ENCODE data around the gene PAPPA. TPM values are rescaled to one million over a fixed set of nuclear protein-coding genes. Genes with fewer than 3 reads are reported as not detected.
A peak's percentile ranks its signal among the peaks of the same experiment; 100 is the strongest.

The PAPPA gene
- total RNA-seq, 1 experiment from 2014 or later: 0.17 TPM

DNA sequence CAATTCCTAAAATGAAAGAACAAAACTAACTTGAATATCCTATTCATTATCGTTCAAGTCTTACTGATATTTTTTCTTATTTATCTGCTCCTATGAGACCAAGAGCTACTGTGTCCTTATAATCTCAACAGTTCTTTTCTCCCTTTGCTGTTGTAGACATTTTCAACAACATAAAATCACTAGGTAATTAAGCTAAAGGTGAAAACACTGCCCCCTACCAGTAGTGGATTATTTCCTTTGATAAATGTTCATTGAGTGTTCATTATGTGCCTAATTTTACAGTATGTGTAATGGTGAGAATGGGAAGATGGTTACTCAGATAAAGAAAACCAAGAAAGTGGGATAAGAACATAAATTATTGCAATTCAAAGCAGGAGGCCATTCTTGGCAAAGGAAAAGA is 41.4 kb upstream of the PAPPA start:
- Mint-ChIP-seq H3K4me3 (no peak overlapping the region), H3K36me3 (ENCODE audit: insufficient read depth in 1 of 3, low read depth in 3 of 3) (0 out of 7 replicates have a peak, but pooled peaks cover 0 to 1% (median 0%) of the 10 kb centered on the region in 3 experiments), H3K27me3 (ENCODE audit: low read depth) (peaks cover 2% of the 10 kb centered on the region; the same call in 1 of the 2 replicates), H3K9me3 (peaks cover 0 to 2% of the 10 kb centered on the region in 2 experiments; a peak in 1 of 5 replicates), H3K4me1 (peaks cover 0 to 5% of the 10 kb centered on the region in 2 experiments; a peak in 1 of 4 replicates), H3K27ac (no peak overlapping the region)
- no peaks in the 10 kb centered on the region for H3K9me3 ChIP-seq (ENCODE audit: control insufficient read depth, low read depth, low read length)
- no peak overlapping the region for H3T11ph ChIP-seq (ENCODE audit: low read length)
- H2BK120ac ChIP-seq (ENCODE audit: low read depth, low read length, poor library complexity, severe bottlenecking): no peak overlapping the region
- H3K79me1 ChIP-seq (ENCODE audit: insufficient read depth, low read depth, low read length, poor library complexity, severe bottlenecking): no peaks in the 10 kb centered on the region
- H3K23me2 ChIP-seq (ENCODE audit: insufficient read length, low read depth, low read length, poor library complexity, severe bottlenecking): no peaks in the 10 kb centered on the region
- no peak overlapping the region for H3K4me2 ChIP-seq (ENCODE audit: insufficient read depth, insufficient read length, low read length)
- no peak overlapping the region for H3K23ac ChIP-seq (ENCODE audit: insufficient read length, low read depth, low read length)
- TF ChIP-seq, protein P1, sequence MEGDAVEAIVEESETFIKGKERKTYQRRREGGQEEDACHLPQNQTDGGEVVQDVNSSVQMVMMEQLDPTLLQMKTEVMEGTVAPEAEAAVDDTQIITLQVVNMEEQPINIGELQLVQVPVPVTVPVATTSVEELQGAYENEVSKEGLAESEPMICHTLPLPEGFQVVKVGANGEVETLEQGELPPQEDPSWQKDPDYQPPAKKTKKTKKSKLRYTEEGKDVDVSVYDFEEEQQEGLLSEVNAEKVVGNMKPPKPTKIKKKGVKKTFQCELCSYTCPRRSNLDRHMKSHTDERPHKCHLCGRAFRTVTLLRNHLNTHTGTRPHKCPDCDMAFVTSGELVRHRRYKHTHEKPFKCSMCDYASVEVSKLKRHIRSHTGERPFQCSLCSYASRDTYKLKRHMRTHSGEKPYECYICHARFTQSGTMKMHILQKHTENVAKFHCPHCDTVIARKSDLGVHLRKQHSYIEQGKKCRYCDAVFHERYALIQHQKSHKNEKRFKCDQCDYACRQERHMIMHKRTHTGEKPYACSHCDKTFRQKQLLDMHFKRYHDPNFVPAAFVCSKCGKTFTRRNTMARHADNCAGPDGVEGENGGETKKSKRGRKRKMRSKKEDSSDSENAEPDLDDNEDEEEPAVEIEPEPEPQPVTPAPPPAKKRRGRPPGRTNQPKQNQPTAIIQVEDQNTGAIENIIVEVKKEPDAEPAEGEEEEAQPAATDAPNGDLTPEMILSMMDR (conservative IDR thresholded peaks at IDR 0.05): peak; percentile 60
- no peak overlapping the region for H3K14ac ChIP-seq (ENCODE audit: insufficient read depth, low read length)
- no peak overlapping the region for H3K9ac ChIP-seq (ENCODE audit: extremely low read depth, insufficient read length, low read length)
- WGBS (ENCODE audit: extremely low coverage, insufficient read length, low lambda C conversion rate): no CpG with 5 or more reads among the region's 1 CpG
- H3K56ac ChIP-seq (ENCODE audit: insufficient read length, low read depth, low read length): no peak overlapping the region
- no peak overlapping the region for H4K5ac ChIP-seq (ENCODE audit: insufficient read length, low read depth, low read length)
- H3K18ac ChIP-seq (ENCODE audit: insufficient read length, low read depth, low read length): no peak overlapping the region
- H3K4me1 ChIP-seq (ENCODE audit: insufficient read depth, low read length): no peaks in the 10 kb centered on the region
- no peak for DNase-seq
- no peak overlapping the region for H2BK5ac ChIP-seq (ENCODE audit: insufficient read length, low read length)
- H3K79me2 ChIP-seq (ENCODE audit: insufficient read depth, low read length): no peaks in the 10 kb centered on the region
- no peaks in the 10 kb centered on the region for H3K27me3 ChIP-seq (ENCODE audit: insufficient read depth, low read length)
- no peak overlapping the region for H2BK15ac ChIP-seq (ENCODE audit: low read depth, low read length)
- H4K91ac ChIP-seq (ENCODE audit: insufficient read length, low read depth, low read length): no peak overlapping the region
- no peak overlapping the region for H4K8ac ChIP-seq (replicated peaks; ENCODE audit: insufficient read length, low read depth, low read length)
- H4K20me1 ChIP-seq (ENCODE audit: control insufficient read depth, insufficient read depth, insufficient read length): no peaks in the 10 kb centered on the region
- no peak overlapping the region for H2BK12ac ChIP-seq (ENCODE audit: insufficient read length, low read depth, low read length)
- no peak overlapping the region for H3K27ac ChIP-seq (ENCODE audit: insufficient read length, low read depth, low read length)
- H2AK5ac ChIP-seq (ENCODE audit: insufficient read length, low read length): no peak overlapping the region
- H3K4ac ChIP-seq (ENCODE audit: low read depth, low read length): no peak overlapping the region
- no peak overlapping the region for H2AFZ ChIP-seq (ENCODE audit: low read length)
- no peak overlapping the region for H2BK20ac ChIP-seq (ENCODE audit: low read depth, low read length, poor library complexity, severe bottlenecking)

Measured in H9 (cell line).